IPS-18c (cell line): Measurements from ENCODE around the gene DOC2B.

Source experiments
- H3K4me3 ChIP-seq: 2 replicates; pipeline ENCODE4 v1.7.0; 2013; ENCODE audit warnings: low read depth, mild to moderate bottlenecking, low read length, moderate library complexity; ENCODE audit not compliant: insufficient read depth
- H3K9me3 ChIP-seq: one replicate; pipeline ENCODE4 v1.6.1; 2013; ENCODE audit warnings: mild to moderate bottlenecking, low read length, moderate library complexity; ENCODE audit not compliant: control insufficient read depth, insufficient read depth

DOC2B gene

GRCh38 chr17:156946-157345 lies 24.5 kb downstream of the DOC2B start:
- H3K4me3 ChIP-seq = no peak overlapping the region
- no peaks in the 10 kb centered on the region for H3K9me3 ChIP-seq

DNA sequence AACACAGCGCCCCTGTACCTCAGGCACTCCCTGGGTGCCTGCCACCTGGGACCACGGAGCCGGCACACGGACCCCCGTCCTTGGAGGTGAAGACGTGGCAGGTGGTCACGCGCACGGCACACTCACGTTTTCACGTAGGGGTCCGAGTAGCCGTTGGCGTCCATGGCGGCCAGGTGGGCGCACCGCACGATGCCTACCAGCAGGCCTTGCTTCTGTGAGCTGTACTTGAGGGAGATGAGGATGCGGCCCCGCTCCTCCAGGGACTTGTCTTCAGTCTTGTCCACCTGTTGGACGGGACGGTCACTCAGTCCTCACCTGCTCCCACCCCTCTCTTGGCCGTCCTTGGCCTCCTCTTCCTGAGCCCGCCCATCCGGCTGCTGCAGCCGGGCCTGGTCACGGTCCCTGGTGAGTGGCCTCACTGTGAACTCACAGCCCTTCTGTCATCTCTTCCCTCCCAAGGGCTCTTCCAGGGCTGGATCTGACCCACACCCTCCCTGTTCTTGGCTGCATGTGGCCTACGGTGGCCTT lies 25.3 kb downstream of the DOC2B start:
- Histone ChIP-seq H3K4me3 (no peak overlapping the region), H3K9me3 (no peaks in the 10 kb centered on the region)

GRCh38 chr17:155576-155975 lies 25.9 kb downstream of the DOC2B start:
- H3K9me3 ChIP-seq = no peaks in the 10 kb centered on the region

DNA sequence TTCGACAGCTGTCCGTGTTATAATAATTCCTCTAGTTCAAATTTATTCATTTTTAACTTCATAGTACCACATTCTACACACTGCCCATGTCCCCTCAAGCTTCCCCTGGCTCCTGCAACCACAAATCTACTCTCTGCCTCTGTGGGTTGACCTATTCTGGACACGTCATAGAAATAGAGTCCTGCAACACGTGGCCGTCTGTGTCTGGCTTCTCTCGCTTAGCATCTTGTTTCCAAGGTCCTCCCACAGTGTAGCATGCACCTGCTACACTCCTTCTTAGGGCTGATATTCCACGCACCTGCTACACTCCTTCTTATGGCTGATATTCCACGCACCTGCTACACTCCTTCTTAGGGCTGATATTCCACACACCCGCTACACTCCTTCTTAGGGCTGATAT lies 27.6 kb downstream of the DOC2B start:
- no peak overlapping the region for H3K4me3 ChIP-seq

More at GRCh38 chr17:155576-155975, 25.9 kb downstream of the DOC2B start:
- H3K4me3 ChIP-seq = no peak overlapping the region

GRCh38 chr17:152860-153420 lies 28.5 kb downstream of the DOC2B start:
- no peaks in the 10 kb centered on the region for H3K9me3 ChIP-seq
- no peak overlapping the region for H3K4me3 ChIP-seq

More for the DNA sequence above, 27.6 kb downstream of the DOC2B start:
- H3K9me3 ChIP-seq = no peaks in the 10 kb centered on the region

DNA sequence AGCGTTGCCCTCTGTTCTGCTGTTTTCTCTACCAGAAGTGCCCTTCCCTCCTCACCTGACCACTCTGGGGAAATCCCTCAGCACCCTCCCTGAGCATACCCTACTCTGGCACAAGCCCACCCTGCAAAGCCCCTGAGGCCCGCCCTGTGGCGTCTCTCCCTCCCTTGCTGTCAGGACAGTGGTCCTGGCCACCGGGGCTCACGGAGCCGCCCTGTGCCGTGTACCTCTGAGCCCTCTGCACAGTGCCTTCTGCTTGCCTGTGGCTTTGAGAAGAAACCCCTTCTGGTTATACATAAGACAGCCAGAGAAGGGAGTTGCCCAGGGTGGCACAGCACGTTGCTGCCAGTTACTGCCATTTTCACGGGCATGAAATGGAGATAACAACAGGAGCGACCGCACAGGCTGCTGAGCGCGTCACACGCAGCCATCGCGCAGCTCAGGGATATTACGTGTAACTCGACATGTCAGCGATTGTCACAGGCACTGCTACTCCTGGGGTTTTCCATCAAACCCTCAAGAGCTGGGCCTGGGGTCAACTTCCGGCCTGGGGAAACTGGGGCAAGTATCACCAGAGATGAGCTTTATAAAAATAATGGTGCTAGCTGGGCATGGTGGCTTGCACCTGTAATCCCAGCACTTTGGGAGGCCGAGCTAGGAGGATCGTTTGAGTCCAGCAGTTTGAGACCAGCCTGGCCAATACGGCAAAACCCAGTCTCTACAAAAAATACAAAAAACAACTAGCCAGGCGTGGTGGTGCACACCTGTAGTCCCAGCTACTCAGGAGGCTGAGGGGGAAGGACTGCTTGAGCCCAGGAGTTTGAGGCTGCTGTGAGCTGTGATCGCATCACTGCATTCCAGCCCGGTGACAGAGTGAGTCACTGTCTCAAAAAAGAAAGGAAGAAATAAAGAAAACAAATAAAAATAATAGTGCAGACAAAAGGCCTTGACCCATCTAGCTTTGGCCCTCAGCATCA lies 29.3 kb downstream of the DOC2B start:
- no peaks in the 10 kb centered on the region for H3K9me3 ChIP-seq

GRCh38 chr17:151004-151403 lies 30.4 kb downstream of the DOC2B start:
- Histone ChIP-seq H3K9me3 (no peaks in the 10 kb centered on the region), H3K4me3 (no peak overlapping the region)

More for the DNA sequence above, 29.3 kb downstream of the DOC2B start:
- H3K4me3 ChIP-seq = no peak overlapping the region

DNA sequence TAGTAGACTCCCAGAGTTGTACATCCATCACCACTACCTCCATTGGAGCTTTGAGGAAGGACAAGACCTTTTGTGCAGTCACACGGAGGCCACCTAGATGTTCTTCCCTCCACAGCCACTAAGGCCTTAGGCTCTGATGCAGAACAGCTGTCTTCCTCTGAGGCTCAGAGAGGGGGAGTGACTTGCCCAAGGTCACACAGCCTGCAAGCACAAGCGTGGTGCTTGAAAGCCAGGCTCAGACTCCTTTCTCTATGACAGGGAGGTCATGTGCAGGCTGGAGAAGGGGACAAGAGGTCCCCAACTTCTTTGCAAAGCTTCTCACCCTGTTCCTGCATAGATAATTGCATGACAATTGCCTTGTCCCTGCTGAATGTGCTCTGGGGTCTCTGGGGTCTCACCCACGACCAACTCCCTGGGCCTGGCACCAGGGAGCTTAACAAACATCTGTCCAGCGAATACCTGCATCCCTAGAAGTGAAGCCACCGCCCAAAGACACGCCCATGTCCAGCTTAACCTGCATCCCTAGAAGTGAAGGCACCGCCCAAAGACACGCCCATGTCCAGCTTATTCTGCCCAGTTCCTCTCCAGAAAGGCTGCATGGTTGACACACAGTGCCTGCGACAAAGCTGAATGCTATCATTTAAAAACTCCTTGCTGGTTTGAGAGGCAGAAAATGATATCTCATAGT lies 31.4 kb downstream of the DOC2B start:
- Histone ChIP-seq H3K9me3 (no peaks in the 10 kb centered on the region), H3K4me3 (no peak overlapping the region)

DNA sequence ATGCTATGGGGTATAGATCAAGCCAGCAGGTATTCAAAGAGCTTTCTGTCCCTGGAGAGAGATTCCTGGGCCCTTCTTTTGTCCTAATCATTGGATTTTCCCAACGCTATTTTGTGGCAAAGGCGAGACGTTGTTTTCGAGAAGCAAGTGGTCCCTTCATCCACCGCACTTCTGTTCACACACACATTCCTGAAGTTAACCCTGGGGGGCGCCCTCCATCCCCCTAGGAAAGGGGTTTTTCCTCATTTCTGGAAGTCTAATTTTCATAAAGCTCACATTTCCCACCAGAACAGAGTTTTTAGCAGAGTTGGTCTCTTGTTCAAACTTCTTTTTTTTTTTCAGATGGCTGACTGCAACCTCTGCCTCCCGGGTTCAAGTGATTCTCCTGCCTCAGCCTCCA lies 32.2 kb downstream of the DOC2B start:
- H3K4me3 ChIP-seq = no peak overlapping the region

DNA sequence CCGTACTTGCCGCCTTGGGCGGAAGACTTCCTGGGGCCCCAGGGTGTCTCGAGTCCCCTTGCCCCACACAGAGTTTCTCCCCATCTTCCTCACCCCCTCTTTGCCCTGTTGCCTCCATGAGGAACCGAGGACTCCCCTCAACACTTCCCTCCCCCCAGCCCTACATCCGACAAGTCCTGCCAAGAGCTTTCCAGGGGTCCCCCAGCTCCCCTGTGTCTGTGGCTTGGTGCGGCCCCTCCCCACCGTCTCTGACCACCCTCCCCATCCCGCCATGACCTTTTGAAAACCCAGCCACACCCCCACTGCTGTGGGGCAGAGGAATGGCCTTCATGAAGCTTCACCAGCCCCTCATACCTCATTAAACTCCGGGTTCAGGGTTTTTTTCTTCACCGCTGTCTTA lies 32.7 kb downstream of the DOC2B start:
- H3K9me3 ChIP-seq = no peaks in the 10 kb centered on the region

More for the DNA sequence above, 32.2 kb downstream of the DOC2B start:
- no peaks in the 10 kb centered on the region for H3K9me3 ChIP-seq

GRCh38 chr17:147796-148740 lies 33.4 kb downstream of the DOC2B start:
- Histone ChIP-seq H3K9me3 (no peaks in the 10 kb centered on the region), H3K4me3 (no peak overlapping the region)

More for the DNA sequence above, 32.7 kb downstream of the DOC2B start:
- H3K4me3 ChIP-seq = no peak overlapping the region

- no peak overlapping the region for H3K4me3 ChIP-seq
Measured at GRCh38 chr17:146983-147761, 34.3 kb downstream of the DOC2B start.

DNA sequence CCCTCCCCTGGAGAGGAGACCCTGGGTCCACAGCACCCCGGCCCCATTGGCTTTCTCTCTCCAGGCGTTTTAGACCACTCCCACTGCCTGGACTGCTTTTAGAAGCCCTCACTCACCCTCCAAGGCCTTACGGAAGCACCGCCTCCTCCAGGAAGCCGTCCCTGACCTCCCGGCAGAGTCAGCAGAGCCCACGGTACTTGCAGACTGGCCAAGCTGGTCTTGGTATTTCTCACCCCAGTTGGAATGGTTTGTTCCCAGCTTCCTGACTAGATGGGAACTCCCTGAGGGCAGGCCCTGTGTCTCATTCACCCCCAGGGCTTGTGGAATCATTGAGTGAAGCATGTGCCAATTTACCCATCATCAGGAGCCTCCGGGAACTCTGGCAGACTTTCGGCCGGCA lies 34.9 kb downstream of the DOC2B start:
- H3K4me3 ChIP-seq = no peak overlapping the region
- peaks cover 2% of the 10 kb centered on the region for H3K9me3 ChIP-seq

More at GRCh38 chr17:146983-147761, 34.3 kb downstream of the DOC2B start:
- H3K9me3 ChIP-seq = no peaks in the 10 kb centered on the region

GRCh38 chr17:145671-146541 lies 35.5 kb downstream of the DOC2B start:
- no peak overlapping the region for H3K4me3 ChIP-seq
- H3K9me3 ChIP-seq = peaks cover 2% of the 10 kb centered on the region
